ENCODE results near the gene SSC5D.
A peak's percentile ranks its signal among the peaks of the same experiment; 100 is the strongest.
"Not testable (repeated sequence)": the region's sequence is repeated elsewhere in the genome, so short reads cannot be mapped to it uniquely, and the experiment has no call there.

Gene SSC5D

GRCh38 chr19:55487924-55488687 is at the start of gene SSC5D:
SSC5D (plus strand) TSS chr19:55488436; CDS start chr19:55488590, 154 bp downstream.
- DNase-seq = no peak

DNA sequence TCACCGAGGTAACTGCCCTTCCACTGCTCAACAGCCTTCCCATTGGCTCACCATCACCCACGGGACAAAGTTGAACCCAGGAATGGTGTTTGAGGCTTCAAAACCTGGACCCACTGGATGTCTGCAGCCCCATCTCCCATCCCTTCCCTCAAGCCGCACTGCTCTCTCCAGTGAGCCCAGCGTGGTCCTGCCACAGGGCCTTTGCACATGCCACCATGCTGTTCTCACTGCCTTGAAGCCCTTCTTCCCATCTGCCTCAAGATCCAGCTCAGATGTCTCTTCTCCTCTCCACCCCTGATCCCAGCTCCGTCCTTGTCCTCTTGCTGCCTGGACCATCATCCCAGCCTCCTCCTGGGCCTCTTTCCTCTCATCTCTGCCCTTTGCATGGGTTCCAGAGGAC is 49.2 kb upstream of the SSC5D start:
- DNase-seq = no peak

DNA sequence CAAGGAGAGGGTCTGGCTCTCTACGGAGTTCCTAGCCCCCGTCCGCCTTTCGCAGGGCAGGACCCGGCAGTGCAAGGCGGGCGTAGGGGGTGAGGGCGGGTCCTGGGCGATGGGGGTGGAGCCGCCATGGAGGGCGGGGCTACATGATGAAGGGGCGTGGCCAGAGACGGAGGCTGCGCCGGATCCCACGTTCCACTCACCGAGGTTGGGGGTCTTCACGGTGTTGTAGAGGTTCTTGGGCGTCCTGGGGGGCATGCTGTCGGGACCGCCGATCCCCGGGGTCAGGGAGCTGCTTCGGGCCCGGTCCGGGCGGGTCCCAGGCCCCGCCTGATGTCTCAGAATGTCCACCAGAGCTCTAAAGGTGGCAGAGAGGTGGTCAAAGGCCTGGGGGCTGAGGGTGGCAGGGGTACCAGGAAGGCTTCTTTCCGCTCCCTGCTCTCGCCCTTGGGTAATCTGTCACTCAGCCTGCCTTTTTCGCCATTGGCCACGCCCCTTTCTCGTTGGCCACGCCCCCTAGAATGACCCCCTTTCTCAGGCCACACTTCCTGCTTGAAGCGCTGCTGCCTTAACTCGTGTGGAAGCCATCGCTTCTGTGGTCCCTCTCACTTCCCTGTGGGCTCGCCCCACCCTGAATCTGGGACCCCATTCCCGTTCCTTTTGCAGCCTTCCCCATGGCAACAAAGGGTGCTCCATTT is 47.7 kb upstream of the SSC5D start:
- DNase-seq = no peak

GRCh38 chr19:55441319-55441691 is 46.9 kb upstream of the SSC5D start:
- no peak for DNase-seq

- no peak for DNase-seq
Observed at GRCh38 chr19:55441692-55442321, 46.4 kb upstream of the SSC5D start.

DNA sequence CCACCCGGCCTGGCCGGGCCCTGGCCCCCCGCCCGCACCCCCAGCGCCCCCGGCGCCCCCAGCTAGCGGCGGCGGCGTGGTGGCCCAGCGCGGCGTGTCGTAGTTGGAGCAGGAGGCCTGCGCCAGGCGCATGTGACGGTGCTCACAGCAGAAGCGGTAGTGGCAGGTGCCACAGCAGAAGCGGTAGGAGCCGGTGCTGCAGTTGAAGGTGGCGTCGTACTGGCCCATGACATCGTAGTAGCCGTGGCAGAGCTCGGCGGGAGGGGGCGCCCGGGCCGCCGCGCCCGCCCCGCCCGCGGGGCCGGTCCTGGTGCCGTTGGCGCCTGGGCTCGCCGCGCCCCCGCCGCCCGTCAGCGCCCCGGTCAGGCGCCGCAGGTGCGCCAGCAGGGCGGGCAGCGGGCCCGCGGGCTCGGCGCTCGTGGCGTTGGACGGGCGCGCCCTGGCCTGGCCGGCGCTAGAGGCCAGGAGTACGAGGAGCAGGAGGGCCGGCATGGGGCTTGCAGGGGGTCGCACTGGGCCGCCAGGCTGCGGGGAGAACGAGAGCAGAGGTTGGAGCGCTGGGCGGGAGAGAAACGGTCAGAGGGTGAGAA is 45.8 kb upstream of the SSC5D start:
- no peak for DNase-seq

DNA sequence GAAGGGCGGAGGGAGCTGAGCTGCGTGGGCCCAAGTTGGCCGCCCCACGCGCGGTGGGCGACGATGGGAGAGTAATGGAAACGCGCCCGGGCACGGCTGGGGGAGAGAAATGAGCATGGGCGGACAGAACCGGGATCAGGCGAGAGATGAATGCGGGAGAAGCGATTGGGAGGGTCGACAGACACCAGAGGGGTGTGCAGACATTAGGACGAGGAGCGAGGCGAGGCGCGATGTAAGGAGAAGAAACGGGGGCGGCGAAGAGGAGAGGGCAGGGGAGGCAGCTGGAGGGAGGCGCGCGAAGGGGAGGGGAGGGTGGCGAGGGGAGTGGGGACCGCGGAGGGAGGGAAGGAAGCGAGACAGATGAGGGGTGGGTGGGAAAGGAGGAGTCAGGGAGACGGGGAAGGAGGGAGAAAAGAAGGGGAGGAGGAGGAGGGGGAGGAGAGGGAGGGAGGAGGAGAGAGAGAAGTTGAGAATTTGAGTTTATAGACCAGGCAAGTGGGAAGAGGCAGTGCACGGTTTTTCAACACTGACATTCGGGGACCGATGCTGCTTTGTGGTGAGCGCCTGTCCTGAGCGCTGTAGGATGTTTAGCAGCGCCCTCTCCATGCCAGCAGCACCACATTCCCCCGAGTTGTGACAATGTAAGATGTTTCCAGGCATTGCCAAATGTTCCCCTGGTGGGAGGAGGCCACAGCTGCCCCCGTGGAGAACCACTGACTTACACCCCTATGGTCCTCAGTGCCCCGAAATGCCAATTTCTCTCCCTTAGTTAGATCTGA is 45.0 kb upstream of the SSC5D start, which contains the start of gene SHISA7:
Gene SHISA7 (minus strand): TSS at position 256 of the 779 bp plus-strand sequence. CDS start 437 bp downstream, outside the sequence.
- no peak for DNase-seq

DNA sequence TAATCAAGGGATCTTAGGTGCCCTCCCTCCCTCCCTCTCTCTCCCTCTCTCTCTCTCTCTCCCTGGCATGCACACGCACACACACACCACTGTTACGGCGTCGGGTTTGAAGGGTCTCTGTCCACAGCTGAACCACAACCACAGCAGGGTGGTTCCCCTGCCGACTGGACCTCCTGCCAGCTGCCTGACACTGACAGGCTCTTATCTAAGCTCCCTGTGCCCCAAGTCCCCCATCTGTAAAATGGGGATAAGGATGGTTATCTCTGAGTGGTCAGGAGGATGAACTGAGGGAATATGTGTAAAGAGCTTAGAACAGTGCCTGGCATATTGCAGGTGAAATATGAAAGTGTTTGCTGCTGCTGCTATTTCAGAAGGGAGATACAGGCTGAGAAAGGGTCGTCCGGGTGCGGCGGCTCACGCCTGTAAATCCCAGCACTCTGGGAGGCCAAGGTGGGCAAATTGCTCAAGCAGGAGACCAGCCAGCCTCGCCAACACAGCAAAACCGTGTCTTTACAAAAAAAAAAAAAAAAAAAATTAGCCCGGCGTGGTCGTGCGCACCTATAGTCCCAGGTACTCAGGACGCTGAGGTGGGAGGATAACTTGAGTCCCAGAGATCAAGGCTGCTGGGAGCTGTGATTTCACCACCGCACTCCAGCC is 44.3 kb upstream of the SSC5D start:
- no peak for DNase-seq

DNA sequence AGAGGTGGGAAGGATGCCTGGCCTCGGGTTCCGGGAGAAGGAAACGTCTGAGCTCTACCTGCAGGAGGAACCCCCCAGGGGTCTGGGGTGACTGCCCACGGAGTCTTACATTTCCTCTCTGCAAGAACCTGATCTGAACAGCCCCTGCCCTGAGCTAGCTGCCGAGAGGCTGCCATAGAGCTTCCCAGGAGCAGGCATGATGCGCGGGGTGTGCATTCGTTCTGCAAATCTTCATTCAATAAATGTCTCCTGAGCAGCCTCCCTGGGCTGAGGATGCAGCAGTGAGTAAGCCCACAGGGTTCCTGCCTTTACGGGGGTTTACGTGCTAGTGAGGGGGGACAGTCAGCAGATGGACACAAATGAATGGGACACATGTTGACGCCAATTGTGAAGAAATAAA is 43.6 kb upstream of the SSC5D start:
- no peak for DNase-seq

- DNase-seq = no peak
Observed at GRCh38 chr19:55446060-55446459, 42.2 kb upstream of the SSC5D start.

DNA sequence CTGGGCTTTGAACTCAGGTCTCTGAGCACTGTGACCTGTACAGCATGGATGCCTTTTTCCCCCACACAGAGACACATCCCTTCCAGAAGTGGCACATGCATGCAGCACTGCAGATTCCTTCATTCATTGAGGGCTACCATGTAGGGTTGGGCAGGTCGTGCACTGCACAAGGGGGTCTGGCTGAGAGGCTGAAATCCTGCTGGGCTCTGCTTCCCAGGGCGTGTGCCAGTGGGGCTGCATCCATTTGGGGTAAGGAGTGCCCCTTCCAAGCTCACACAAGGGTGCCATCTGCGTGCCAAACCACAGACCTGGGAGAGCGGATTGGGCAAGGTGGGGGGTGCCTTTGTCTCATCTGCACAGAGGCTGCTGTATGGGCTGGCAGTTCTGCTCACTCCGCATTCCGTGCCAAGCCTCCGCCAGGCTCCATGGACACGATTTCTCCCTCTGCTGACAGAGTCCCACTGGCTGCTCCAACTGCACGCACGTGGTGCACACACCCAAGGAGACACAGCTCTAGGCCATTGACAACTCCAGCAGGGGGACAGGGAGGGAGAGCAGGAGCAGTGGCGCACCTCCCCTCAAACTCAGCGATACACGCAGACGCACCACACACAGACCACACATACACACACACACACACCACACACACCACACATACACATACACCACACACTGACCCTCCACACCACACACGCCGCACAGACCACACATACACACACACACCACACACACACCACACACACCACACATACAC is 40.6 kb upstream of the SSC5D start:
- DNase-seq = no peak

DNA sequence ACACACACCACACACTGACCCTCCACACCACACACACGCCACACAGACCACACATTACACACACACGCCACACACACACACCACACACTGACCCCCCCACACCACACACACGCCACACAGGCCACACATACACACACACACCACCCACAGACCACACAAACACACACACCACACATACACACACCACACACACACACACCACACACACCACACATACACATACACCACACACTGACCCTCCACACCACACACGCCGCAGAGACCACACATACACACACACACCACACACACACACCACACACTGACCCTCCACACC is 40.1 kb upstream of the SSC5D start:
- DNase-seq = not testable (repeated sequence)

- no peak for DNase-seq
Observed at GRCh38 chr19:55449469-55449868, 38.8 kb upstream of the SSC5D start.

- peak; percentile 29 for DNase-seq
Observed at GRCh38 chr19:55451163-55451964, 36.9 kb upstream of the SSC5D start.

- DNase-seq = peak; percentile 47
Observed at GRCh38 chr19:55451965-55452748, 36.1 kb upstream of the SSC5D start.

DNA sequence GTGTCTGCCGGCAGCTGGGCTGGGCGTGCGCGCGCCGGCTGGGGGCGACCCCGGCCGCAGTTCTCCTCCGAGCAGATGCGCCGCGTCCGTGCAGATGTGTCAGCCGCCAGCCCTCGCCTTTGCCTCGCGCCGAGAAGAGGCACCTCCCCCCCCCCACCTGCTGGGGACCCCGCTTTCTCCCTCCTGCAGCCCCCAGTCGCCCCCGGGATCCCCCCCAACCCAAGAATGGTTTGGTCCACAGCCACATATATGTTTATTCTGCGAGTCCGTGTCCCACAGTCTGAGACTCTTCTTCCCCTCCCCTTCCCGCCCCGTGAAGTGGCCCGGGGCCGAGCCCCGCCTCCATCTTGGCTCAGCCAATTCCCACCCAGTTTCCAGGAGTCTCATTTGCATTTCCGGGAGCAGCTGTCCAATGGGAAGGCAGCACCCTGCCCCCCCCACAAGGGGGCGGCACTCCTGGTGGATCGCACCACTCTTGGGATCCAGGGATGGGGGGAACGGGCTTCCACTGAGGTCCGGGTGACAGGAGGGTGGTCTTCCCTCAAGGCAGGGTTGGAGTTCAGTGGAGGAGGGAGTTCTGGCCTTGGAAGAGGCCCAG is 35.4 kb upstream of the SSC5D start:
- DNase-seq = peak; percentile 57

DNA sequence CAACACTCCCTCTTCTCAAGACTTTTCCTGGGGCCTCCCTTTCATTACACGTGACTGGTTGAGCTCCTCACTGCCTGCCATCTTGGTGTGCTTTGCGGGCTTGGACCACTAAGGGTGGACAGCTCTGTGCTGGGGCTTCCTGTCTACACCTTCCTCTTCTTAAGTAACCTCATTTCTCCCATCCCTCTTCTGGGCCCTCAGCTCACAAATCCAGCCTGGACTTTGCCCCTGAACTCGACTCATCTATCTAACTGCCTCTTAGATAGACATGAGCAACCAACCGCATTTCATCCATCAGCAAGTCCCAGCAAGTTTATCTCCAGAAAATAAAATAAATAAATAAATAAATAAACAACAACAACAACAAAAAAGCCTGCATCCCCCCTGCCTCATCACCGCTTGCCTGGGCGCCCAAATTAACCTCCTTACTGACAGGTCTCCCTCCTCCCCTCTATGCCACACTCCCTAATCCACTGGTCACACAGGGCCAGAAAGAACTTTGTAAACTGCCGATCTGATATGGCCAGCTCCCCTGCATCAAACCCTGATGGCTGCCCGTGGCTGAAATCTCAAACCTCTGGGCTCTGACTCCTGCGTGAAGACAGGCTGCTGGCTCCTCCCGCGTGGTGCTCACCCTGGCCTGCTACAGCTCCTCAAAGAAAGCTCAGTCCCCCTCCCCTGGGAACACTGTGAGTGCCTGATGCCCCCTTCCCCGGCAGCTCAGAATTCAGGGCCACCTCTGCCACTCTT is 34.5 kb upstream of the SSC5D start:
- DNase-seq = no peak

DNA sequence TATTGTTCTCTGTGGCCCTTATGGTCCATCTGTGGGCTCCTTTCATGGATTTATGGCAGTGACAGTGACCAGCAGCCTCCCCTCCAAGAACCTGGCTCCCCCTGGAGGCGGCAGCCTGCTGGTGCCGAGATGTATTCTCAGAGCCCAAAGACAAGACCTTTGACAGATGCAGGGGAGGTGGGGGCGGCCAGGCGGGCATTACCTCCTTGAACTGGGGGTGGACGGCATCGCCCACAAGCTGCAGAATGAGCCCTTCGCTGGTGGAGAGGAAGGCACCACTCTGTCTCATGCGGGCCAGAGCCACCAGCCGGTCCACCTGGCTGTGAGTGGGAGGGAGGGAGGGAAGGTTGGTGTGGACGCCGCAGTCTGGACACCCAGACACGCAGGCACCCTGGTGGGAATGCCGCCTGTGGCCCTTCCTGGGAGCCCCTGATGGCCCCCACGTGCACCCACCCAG is 33.4 kb upstream of the SSC5D start:
- peak; percentile 52 for DNase-seq
